Activated CD4-positive, CD25-positive, alpha-beta regulatory T cell treated with anti-CD3 and anti-CD28 coated beads, Interleukin-2, amount 50 U/mL, for 24 hours (primary cell): ENCODE measurements around the gene SLC38A5.
A peak's percentile ranks its signal among the peaks of the same experiment; 100 is the strongest.
"Not testable (repeated sequence)": the region's sequence is repeated elsewhere in the genome, so short reads cannot be mapped to it uniquely, and the experiment has no call there.

Experiments used
- ATAC-seq, 2 donors: fragments of 150-1000 bp; cut with Tn5 transposase; one replicate each; pipeline ENCODE4 v1.10.0; 2021; ENCODE audit warnings: mild to moderate bottlenecking in 1 of 2, moderate library complexity in 1 of 2

SLC38A5 gene

GRCh38 chrX:48470110-48470832, at the start of gene SLC38A5:
Gene SLC38A5, minus strand, starts transcription at chrX:48470260. Its CDS starts 2,336 bp downstream, at chrX:48467924.
- no peak for ATAC-seq

- not testable (repeated sequence) for ATAC-seq
Measured at GRCh38 chrX:48519481-48519880, 49.4 kb upstream of the SLC38A5 start.

- no peak for ATAC-seq
Measured at GRCh38 chrX:48516987-48517386, 46.9 kb upstream of the SLC38A5 start.

DNA sequence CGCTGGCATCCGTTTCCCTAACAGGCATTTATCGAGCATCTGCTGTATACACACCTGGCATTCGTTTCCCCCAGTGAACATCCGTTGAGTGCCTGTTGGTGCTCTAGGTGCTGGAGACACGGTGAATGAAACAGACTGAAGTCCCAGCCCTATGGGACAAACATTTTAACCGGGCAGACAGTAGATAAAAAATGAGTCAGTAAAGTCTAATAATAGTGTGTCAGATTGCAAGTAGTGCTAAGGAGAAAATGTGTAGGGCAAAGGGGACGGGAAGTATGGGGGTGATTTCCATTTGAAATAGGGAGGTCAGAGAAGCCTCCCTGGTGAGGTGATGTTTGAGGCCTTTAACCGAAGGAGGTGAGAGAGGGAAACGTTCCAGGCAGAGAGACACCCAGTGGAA, 46.2 kb upstream of the SLC38A5 start:
- no peak for ATAC-seq

DNA sequence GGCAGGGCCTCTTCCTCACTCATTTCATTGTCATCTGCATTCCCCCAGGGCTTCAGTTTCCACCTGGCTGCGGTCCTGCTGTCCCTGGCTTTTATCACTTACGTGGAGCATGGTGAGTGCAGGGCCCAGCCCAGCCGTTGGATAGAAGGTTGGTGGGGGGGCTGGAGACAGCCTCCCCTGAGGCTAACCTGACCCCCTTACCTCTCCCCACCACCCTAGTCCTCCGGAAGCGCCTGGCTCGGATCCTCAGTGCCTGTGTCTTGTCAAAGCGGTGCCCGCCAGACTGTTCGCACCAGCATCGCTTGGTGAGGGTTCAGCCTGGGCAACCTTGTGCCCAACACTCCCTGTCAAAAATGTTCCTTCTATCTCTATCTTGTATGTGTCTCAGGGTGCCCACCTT, 45.8 kb upstream of the SLC38A5 start:
- ATAC-seq, result no peak

- ATAC-seq, result no peak
Measured at GRCh38 chrX:48514868-48515460, 44.9 kb upstream of the SLC38A5 start.

GRCh38 chrX:48514126-48514806, 44.2 kb upstream of the SLC38A5 start:
- no peak for ATAC-seq

GRCh38 chrX:48513670-48514069, 43.6 kb upstream of the SLC38A5 start:
- ATAC-seq, result no peak

GRCh38 chrX:48512371-48512935, 42.4 kb upstream of the SLC38A5 start:
- no peak for ATAC-seq

- no peak for ATAC-seq
Measured at GRCh38 chrX:48511560-48511959, 41.5 kb upstream of the SLC38A5 start.

GRCh38 chrX:48509619-48510018, 39.6 kb upstream of the SLC38A5 start:
- ATAC-seq, result peak in 1 of 2 donors; percentile 9

- peak; percentile 22 to 25 for ATAC-seq
Measured at GRCh38 chrX:48509245-48509590, 39.2 kb upstream of the SLC38A5 start.

DNA sequence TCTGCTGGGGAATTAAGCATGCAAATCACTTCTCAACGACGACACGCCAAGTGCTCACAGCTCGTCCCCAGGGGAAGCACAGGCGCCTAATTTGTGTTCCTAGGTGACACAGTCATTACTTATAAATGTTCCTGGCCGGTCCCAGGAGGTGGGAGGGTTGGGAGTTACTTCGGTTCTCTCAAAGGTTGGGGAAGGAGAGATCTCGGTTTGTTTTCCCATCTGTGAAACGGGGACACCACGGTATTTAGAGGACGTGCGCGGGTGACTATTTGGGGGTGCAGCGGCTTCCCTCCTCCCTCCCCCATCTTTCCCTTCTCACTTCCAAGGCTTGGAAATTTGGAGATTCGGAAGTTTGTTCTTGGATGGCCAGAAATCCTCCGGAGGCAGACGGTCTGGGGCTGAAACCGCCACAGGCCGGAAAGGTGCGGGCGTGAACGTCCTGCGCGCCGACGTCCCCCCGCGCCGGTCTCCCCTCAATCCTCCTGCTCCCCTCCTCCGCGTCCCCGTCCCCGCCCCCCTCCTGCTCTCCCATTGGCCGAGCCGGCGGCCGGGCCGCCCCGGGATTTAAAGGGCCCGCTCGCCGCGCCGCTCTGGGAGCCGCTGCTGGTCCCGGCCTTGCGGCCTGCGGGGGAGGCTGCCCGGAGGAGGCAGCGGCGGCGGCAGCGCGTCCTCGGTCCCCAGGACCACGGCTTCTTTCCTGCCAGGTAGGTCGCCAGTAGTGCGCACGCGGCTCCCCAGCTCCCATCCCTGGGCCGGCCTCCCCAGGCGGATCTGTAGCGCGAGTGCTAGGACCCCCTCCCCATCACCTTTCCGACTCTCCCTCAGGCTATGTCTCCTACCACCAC, 38.6 kb upstream of the SLC38A5 start, which contains the start of gene PORCN:
TSS of gene PORCN (plus strand) at position 593 of the 845 bp plus-strand sequence. CDS start 829 bp downstream, outside the sequence.
- peak; percentile 92 to 95 for ATAC-seq

DNA sequence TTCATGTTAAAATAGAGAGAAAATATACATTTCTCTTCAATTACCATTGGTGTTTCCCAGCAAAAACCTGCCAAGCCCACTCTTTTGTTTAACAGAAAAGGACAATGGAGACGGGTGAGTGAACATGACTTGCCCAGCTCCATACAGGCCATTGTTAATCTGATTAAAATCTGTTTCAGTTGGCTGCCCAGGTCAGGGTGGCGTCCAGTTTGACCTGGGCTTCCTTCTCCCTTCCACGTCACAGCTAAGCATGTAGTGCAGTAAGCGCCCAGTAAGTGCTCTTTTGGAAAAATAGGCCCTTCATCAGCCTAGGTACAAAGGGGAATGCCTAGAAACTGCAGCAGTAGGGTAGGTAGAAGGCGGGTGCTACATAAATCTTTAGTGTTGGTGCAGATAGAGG, 37.2 kb upstream of the SLC38A5 start:
- no peak for ATAC-seq

- ATAC-seq, result no peak
Measured at GRCh38 chrX:48505481-48505880, 35.4 kb upstream of the SLC38A5 start.

GRCh38 chrX:48504261-48504660, 34.2 kb upstream of the SLC38A5 start:
- no peak for ATAC-seq

DNA sequence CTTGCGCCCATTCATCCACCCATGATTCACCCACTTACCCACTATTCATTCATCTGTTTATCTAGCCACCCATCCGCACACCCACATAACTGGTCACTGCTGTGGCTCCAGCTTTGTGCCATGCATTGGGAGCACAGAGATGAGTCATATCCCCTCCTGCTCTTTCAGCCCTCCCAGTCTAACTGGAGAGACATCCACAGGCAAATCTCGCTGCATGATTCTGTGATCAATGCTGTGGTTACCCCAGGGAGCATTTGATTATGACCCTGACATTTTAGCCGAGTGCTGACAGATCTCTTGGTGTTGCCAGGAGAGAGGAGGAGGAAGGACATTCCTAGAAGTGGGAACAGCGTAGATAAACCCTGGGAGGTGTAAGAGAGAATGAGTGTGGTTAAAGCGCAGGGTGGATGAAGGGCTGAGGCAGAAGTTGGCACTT, 28.3 kb upstream of the SLC38A5 start:
- ATAC-seq, result no peak

DNA sequence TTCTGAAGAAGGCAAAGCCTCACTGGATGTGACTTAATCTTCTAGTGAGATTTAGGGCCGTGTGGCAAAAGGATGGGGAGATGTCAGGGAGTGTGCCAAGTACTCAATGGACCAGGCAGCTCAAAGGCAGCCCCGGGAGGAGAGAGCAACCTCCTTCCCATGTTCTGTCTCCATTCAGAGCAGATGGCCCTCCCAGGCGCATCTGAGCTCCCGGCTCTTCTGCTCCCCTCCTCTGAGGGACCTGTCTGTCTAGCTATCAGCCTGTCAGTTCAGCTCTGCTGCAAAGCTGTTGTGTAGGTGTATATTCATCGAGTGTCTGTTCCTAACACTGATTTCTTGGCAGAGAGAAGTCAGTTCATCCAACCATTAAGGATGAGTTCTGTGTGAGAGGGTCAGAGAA, 27.8 kb upstream of the SLC38A5 start:
- ATAC-seq, result no peak

GRCh38 chrX:48496660-48497059, 26.6 kb upstream of the SLC38A5 start:
- ATAC-seq, result no peak

DNA sequence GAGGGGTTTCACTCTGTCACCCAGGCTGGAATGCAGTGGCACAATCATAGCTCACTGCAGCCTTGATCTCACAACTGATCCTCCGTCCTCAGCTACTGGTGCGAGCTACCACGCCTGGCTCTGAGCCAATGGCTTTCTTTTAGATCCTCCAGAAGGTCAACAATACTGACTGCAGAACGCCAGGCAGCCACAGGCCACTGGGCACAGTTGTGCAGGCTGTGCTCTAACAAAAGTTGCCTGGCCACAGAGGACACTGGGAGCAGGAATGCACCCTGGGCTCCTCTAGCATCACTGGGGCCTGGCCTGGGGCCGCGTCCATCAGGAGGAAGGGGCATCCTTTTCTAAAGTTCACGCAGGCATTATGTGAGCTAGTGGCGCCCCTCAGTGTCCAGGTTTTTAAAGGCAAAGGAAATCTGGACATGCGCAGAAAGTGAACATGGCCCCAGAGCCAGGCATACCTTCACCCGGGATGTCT, 23.9 kb upstream of the SLC38A5 start:
- no peak for ATAC-seq

- ATAC-seq, result no peak
Measured at GRCh38 chrX:48492293-48492910, 22.3 kb upstream of the SLC38A5 start.

GRCh38 chrX:48491809-48492208, 21.7 kb upstream of the SLC38A5 start:
- ATAC-seq, result no peak
